ENCODE measurements around the gene ITGB1. TPM values are rescaled to one million over a fixed set of nuclear protein-coding genes. Genes with fewer than 3 reads are reported as not detected.
A peak's percentile ranks its signal among the peaks of the same experiment; 100 is the strongest.

Gene ITGB1
- total and polyA plus RNA-seq, 2 donors from 2014 or later, result 156 to 410 TPM

- H3K27ac ChIP-seq (ENCODE audit: low read depth in 2 of 2, low read length in 2 of 2), result no peak overlapping the region
- intact Hi-C loops (cut with DNase I), result no loop called here
- TF ChIP-seq, protein P1, sequence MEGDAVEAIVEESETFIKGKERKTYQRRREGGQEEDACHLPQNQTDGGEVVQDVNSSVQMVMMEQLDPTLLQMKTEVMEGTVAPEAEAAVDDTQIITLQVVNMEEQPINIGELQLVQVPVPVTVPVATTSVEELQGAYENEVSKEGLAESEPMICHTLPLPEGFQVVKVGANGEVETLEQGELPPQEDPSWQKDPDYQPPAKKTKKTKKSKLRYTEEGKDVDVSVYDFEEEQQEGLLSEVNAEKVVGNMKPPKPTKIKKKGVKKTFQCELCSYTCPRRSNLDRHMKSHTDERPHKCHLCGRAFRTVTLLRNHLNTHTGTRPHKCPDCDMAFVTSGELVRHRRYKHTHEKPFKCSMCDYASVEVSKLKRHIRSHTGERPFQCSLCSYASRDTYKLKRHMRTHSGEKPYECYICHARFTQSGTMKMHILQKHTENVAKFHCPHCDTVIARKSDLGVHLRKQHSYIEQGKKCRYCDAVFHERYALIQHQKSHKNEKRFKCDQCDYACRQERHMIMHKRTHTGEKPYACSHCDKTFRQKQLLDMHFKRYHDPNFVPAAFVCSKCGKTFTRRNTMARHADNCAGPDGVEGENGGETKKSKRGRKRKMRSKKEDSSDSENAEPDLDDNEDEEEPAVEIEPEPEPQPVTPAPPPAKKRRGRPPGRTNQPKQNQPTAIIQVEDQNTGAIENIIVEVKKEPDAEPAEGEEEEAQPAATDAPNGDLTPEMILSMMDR (IDR thresholded peaks at IDR 0.05; ENCODE audit: borderline replicate concordance, extremely low read depth, insufficient read depth), result no peak
- DNase-seq (peak in 2 of 5 donors; percentile 46 to 48), FAIRE-seq (no peak)
- peaks cover 6 to 12% (median 11%) of the 10 kb centered on the region in 3 donors for H3K4me1 ChIP-seq (ENCODE audit: control insufficient read depth in 2 of 3, insufficient read depth in 2 of 3, low read depth in 1 of 3, low read length in 3 of 3)
- H3K4me3 ChIP-seq (ENCODE audit: low read length in 3 of 3), result no peak overlapping the region
- H3K27me3 ChIP-seq (ENCODE audit: control insufficient read depth, insufficient read depth, low read length), result no peaks in the 10 kb centered on the region
- H3K9ac ChIP-seq (ENCODE audit: low read length in 3 of 3), result no peak overlapping the region
- no peaks in the 10 kb centered on the region for H3K36me3 ChIP-seq (ENCODE audit: control insufficient read depth in 2 of 3, insufficient read depth in 3 of 3, low read length in 3 of 3)
- no peaks in the 10 kb centered on the region for H3K9me3 ChIP-seq (ENCODE audit: control insufficient read depth in 2 of 3, insufficient read depth in 1 of 3, low read length in 3 of 3)
Measured at GRCh38 chr10:32963096-32963495, 5.1 kb upstream of the ITGB1 start.

DNA sequence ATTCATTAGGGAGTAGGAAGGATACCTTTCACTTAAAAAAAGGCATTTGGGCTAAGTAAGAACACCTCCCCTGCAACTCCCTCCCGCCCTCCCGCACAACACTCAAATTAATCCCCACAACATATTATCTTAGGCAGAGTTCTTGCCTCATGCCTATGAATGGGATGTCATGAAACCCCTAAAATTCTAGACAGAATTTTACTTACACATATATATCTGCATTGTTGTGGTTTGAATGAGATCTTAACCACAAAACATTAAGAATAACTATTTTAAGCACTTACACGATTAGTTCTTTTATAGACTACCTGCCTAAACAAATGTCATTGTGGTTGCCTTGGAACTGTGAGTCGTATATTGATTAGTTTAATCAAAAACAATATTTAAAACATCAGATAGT lies 4.5 kb upstream of the ITGB1 start:
- FAIRE-seq (no peak), DNase-seq (no peak)
- Histone ChIP-seq H3K4me1 (ENCODE audit: control insufficient read depth in 2 of 3, insufficient read depth in 2 of 3, low read depth in 1 of 3, low read length in 3 of 3) (peaks cover 6 to 12% (median 11%) of the 10 kb centered on the region in 3 donors), H3K9ac (ENCODE audit: low read length in 3 of 3) (no peak overlapping the region), H3K27ac (ENCODE audit: low read depth in 2 of 2, low read length in 2 of 2) (peak overlapping the region in 1 of 2 donors; percentile 10), H3K4me3 (ENCODE audit: low read length in 3 of 3) (no peak overlapping the region), H3K36me3 (ENCODE audit: control insufficient read depth in 2 of 3, insufficient read depth in 3 of 3, low read length in 3 of 3) (no peaks in the 10 kb centered on the region), H3K27me3 (ENCODE audit: control insufficient read depth, insufficient read depth, low read length) (no peaks in the 10 kb centered on the region), H3K9me3 (ENCODE audit: control insufficient read depth in 2 of 3, insufficient read depth in 1 of 3, low read length in 3 of 3) (no peaks in the 10 kb centered on the region)
- TF ChIP-seq, protein P1 (IDR thresholded peaks at IDR 0.05; ENCODE audit: borderline replicate concordance, extremely low read depth, insufficient read depth), result no peak
- intact Hi-C loops (cut with DNase I), result no loop called here

DNA sequence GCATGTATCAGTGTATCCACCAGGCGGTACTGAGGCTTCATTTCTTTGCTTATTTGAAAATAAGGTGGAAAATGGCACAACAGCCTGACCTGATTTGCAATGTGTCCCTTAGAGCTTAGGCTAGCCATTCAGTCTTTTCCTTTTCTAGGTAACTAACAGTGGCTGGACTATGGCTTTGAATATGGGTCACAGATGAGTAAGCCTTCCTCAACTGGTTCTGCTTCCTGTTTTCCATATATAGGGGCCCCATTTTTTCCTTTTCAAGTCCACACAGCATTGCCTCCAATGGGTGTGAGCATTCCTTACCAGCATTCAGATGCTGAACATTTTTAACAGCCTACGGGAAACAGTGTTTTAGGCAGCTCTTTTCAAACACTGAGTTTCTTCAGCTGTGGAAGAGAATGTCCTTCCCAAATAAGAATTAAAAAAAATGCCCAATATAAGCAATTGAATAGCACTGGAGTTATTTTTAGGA lies 3.9 kb upstream of the ITGB1 start:
- peak overlapping the region in 1 of 3 donors; percentile 22 for H3K4me3 ChIP-seq (ENCODE audit: low read length in 3 of 3)

More for the DNA sequence above, 3.9 kb upstream of the ITGB1 start:
- Histone ChIP-seq H3K4me1 (ENCODE audit: control insufficient read depth in 2 of 3, insufficient read depth in 2 of 3, low read depth in 1 of 3, low read length in 3 of 3) (peaks cover 6 to 12% (median 11%) of the 10 kb centered on the region in 3 donors), H3K36me3 (ENCODE audit: control insufficient read depth in 2 of 3, insufficient read depth in 3 of 3, low read length in 3 of 3) (no peaks in the 10 kb centered on the region), H3K9ac (ENCODE audit: low read length in 3 of 3) (peak overlapping the region in 1 of 3 donors; percentile 13), H3K9me3 (ENCODE audit: control insufficient read depth in 2 of 3, insufficient read depth in 1 of 3, low read length in 3 of 3) (no peaks in the 10 kb centered on the region), H3K27ac (ENCODE audit: low read depth in 2 of 2, low read length in 2 of 2) (peak overlapping the region; percentile 8 to 51), H3K27me3 (ENCODE audit: control insufficient read depth, insufficient read depth, low read length) (no peaks in the 10 kb centered on the region)
- intact Hi-C loops (cut with DNase I), result no loop called here
- TF ChIP-seq, protein P1 (IDR thresholded peaks at IDR 0.05; ENCODE audit: borderline replicate concordance, extremely low read depth, insufficient read depth), result no peak
- DNase-seq (peak in 3 of 5 donors; percentile 25 to 83 (median 72)), FAIRE-seq (no peak)
